Peyer's patch (tissue), 4 donors: ENCODE results near the gene EDIL3.

Experiments
- CTCF ChIP-seq, 6 experiments: fragments of 450-650 bp in 4 of 6; fragments of 200-600 bp in 2 of 6; sonication (generic) in 1 of 6; IDR thresholded peaks; one replicate each; pipeline ENCODE4 v1.5.1; 2017 to 2019; ENCODE audit warnings: antibody characterized with exemption in 6 of 6, mild to moderate bottlenecking in 3 of 6, moderate library complexity in 1 of 6
- POLR2A ChIP-seq, 2 donors: fragments of 450-650 bp; IDR thresholded peaks; one replicate each; pipeline ENCODE4 v1.5.1; 2017; ENCODE audit warnings: antibody characterized with exemption in 2 of 2, mild to moderate bottlenecking in 2 of 2, moderate library complexity in 2 of 2

GRCh38 chr5:84242286-84242685 is 142.4 kb downstream of the EDIL3 start:
- TF ChIP-seq CTCF (IDR thresholded peaks at IDR 0.05) (no peak), POLR2A (IDR thresholded peaks at IDR 0.05) (no peak)
